Measurements from ENCODE around the gene THOC6.

DNA sequence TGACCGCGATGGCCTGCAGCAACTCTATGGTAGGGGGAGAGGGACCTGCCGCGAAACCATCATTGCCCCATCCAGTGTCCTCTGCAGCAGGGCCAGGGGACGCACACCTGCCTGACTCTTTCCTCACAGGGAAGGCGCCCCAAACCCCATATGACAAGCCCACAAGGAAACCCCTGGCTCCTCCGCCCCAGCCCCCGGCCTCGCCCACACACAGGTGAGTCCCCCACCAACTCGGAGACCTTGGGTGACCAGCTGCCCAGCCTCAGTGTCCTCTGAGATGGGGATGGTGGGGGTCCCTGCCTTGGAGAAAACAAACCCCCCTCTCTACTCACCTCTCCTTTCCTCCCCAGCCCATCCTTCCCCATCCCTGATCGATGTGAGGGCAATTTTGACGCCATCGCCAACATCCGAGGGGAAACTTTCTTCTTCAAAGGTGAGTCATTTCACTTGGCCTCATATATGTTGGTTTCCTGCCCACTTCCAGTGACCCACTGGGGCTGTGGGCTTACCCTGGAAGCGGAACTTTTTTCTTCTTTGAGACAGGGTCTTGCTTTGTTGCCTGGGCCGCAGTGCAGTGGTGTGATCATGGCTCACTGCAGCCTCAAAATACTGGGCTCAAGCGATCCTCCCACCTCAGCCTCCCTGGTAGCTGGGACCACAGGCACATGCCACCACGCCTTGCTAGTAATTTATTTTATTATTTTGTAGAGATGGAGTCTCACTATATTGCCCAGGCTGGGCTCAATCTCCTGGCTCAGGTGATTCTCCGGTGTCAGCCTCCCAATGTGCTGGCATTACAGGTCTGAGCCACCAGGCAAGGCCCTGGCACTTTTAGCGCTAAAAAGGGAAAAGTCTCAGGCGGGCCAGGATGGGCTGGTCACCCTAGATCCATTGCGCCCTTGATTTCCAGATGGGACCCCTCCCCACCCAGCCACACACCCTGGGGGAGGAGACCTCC, 33.6 kb downstream of the THOC6 start:
- TF ChIP-seq POLR2AphosphoS5 (IDR thresholded peaks at IDR 0.05; ENCODE audit: low read depth, low read length): no peak
- no peak for TF ChIP-seq POLR2A (IDR thresholded peaks at IDR 0.05; ENCODE audit: low read depth, low read length)
- no peak for TF ChIP-seq SPI1 (IDR thresholded peaks at IDR 0.05; ENCODE audit: low read depth, low read length)
- no peak for TF ChIP-seq TAF1 (IDR thresholded peaks at IDR 0.05; ENCODE audit: low read depth, low read length)
- no peak for TF ChIP-seq POU2F2 (IDR thresholded peaks at IDR 0.05; ENCODE audit: low read depth, low read length)

Measured in GM12891 (cell line).